ENCODE data around the gene SIPA1. TPM values are rescaled to one million over a fixed set of nuclear protein-coding genes. Genes with fewer than 3 reads are reported as not detected.

Gene SIPA1, protein sequence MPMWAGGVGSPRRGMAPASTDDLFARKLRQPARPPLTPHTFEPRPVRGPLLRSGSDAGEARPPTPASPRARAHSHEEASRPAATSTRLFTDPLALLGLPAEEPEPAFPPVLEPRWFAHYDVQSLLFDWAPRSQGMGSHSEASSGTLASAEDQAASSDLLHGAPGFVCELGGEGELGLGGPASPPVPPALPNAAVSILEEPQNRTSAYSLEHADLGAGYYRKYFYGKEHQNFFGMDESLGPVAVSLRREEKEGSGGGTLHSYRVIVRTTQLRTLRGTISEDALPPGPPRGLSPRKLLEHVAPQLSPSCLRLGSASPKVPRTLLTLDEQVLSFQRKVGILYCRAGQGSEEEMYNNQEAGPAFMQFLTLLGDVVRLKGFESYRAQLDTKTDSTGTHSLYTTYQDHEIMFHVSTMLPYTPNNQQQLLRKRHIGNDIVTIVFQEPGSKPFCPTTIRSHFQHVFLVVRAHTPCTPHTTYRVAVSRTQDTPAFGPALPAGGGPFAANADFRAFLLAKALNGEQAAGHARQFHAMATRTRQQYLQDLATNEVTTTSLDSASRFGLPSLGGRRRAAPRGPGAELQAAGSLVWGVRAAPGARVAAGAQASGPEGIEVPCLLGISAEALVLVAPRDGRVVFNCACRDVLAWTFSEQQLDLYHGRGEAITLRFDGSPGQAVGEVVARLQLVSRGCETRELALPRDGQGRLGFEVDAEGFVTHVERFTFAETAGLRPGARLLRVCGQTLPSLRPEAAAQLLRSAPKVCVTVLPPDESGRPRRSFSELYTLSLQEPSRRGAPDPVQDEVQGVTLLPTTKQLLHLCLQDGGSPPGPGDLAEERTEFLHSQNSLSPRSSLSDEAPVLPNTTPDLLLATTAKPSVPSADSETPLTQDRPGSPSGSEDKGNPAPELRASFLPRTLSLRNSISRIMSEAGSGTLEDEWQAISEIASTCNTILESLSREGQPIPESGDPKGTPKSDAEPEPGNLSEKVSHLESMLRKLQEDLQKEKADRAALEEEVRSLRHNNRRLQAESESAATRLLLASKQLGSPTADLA
- 41.1 TPM for polyA plus RNA-seq (2012; ENCODE audit: insufficient read depth, insufficient read length)

DNA sequence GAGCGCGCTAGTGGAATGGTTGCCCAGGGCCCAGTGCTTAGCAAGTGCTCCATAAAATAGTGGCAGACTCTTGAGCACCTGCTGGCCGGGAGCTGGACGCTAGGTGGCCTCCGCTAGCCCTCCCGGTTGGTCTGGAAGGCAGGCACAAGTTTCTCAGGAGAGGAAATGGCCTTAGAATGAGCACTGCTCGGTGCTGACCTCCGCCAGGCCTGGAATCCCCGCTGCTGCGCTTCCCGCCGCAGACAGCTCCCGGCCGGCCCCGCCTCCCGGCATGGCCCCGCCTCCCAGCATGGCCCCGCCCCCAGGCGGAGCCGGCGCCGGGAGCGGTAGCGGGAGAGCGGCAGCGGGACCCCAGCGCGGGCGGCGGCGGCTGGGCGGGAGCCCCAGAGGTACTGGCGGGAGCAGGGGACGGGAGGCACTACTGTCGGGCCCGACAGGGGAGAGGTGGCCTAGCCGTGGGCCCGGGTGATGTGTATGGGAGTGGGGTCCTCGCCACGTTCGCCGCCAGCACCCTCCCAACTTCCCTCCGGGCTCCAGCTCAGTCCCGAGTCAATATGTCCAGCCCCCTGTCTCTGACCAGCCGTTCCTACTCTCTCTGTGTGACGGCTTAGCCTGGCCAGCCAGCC, at the start of gene SIPA1:
TSS of gene SIPA1 (plus strand) at position 308 of the 626 bp plus-strand sequence. CDS start 2,821 bp downstream, outside the sequence.
- DNase-seq (ENCODE audit: low read depth, low spot score) = no peak
- peak within 1 kb of the TSS; percentile 81 for H3K4me3 ChIP-seq (ENCODE audit: low read length)

DNA sequence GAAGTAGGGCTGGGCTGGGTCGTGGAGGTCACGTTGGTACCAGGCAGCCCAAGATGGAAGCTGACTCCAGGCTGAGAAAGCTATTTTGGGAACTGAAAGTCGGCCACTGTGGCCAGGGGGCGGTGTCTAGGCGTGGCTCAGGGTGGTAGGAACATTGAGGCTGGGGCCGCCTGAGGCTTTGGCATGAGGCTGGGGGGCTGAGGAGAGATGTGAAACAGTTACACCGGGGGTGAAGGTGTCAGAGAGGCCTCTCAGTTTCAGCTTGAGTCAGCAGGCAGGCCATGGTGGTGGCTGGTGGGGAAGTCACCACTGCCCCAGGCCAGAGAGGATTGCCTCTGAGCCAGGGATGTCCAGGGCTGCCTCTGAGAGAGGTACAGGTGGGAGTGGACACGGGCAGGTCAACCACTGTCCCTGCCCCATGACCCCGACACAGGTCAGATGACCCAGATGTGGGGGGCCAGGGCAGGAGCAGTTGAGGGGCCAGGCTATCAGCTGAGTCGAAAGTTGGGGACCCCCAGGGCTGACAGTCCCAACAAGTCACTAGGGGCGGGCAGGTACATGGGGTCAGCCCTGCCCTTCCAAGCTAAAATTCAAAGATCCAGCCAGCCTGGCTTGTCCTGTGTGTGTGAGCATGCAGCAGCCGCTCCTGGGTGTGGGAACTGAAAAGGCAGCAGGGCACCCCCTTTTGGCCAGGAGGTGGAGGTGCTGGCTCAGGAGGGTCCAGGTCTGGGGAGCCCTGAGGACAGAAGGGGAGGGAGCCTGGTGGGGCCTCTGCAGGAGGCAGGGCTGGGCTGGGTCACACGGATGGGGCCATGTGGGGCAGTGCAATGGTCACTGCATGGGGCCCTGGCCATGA, 49.5 kb upstream of the SIPA1 start:
- H3K4me3 ChIP-seq (ENCODE audit: low read length) = no peak overlapping the region
- peak; percentile 40 for DNase-seq (ENCODE audit: low read depth, low spot score)

DNA sequence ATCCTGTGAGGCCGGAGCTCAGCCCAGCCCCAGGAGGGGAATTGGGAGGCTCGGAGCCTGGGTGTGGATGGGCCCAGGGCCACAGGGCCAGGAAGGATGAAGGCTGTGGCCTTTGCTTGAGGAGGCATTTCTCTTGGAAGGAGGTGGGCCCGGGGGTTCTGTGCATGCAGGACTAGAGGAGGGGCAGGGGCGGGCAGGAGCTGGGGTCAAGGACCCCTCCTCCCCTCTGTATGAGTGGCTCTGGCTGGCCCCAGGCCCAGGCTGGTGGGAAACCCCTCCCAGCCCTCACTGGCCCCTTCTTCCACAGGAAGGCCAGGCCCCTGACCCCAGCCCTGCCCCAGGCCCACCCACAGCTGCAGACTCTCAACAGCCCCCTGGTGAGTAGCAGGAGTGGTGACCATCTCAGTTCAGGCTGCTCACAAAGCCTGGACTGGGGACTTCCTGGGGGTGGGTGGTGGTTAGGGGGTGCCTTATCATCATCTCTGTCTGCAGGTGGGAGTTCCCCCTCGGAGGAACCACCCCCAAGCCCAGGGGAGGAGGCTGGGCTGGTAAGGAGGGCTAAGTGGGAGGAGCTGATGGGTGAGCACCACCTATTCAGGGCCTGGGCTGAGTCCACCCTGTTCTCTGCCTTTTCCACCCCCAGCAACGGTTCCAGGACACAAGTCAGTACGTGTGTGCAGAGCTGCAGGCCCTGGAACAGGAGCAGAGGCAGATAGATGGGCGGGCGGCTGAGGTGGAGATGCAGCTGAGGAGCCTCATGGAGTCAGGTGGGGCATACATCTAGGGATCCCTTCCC, 48.3 kb upstream of the SIPA1 start:
- DNase-seq (ENCODE audit: low read depth, low spot score) = peak; percentile 19

DNA sequence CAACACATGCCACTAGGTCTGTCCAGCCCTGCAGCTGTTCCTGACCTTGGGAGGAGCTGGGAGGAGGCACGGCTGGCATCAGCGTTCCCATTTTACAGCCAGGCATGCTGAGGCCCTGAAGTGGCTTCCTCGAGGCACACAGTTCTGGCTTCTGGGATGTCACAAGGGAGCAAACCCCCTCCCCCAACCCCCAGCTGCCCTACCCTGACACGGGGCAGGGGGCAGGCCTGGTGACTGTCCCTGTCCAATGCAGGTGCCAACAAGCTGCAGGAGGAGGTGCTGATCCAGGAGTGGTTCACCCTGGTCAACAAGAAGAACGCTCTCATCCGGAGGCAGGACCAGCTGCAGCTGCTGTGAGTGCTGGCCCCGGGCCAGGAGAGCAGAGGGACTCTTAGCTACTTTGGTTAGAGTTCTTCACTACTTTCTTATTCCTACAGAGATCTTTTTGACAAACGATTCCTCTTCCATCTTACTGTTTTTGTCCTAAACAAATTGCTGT, 47.6 kb upstream of the SIPA1 start:
- no peak overlapping the region for H3K4me3 ChIP-seq (ENCODE audit: low read length)
- no peak for DNase-seq (ENCODE audit: low read depth, low spot score)

More for the DNA sequence above, 48.3 kb upstream of the SIPA1 start:
- no peak overlapping the region for H3K4me3 ChIP-seq (ENCODE audit: low read length)

DNA sequence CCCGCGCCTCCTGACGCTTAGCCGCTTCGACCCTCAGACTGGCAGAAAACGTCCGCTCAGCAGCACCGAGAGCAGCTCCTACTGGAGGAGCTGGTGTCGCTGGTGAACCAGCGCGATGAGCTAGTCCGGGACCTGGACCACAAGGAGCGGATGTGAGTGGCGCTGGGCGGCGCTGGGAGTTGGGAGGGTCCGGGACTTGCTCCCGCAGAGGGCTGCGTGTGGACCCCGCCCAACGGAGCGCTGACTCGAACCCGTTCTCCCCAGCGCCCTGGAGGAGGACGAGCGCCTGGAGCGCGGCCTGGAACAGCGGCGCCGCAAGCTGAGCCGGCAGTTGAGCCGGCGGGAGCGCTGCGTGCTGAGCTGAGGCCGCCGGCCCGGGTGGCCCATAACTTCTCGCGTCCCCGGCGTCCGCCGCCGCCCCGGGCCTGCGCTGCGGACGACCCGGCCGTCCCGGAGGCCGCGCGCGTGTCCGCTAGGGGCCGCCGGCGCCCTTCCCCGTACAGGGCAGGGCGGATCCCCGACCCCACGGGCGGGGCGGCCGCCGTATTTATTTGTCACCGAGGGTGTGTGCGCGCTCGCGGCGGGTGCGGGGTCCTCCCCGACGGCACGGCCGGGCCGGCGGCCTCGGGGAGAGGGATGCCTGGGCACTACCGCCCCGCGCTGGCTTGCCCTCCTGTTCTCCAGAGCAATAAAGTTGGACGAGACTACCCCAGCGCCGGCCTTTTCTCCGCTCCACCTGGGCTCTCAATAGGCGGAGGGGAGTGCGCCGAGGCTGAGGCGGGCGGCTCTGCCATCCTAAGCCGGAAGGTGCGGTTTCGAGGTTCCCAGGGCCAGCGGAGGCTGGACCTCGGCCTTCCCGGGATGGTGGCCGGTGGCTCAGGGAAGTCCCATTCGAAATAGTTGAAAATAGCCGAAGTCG, 45.7 kb upstream of the SIPA1 start:
- no peak overlapping the region for H3K4me3 ChIP-seq (ENCODE audit: low read length)
- DNase-seq (ENCODE audit: low read depth, low spot score) = no peak

DNA sequence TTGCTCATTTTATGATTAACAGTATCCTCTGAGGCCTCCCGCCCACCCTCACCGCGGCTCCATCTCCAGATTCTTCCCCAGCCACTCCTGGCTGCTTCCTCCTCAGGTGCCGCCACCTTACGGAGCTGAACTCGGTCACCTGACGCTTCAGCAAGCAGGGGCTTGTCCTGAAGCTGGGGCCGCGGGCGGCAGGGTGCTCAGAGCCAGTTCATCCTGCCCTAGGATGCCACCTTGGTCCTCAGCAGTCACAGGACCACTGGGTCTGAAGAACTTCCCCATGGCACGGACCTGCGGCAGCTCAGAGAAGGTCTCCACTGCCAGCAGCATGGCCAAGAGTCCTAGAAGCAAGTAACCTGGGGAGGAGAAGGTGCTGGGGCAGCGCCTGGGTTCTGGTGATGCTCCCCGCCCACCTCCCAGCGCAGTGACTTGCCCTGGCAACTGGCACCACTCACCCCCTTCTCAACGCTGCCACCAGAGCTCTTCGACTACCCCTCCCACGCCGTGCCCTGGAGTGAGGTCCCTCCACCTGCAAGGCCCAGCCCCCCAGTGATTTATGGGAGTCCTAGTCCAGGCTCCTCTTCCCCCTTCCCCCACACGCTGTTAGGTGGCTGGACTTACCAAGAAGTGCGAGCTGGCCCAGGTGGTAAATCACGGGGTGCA, 44.9 kb upstream of the SIPA1 start:
- no peak for DNase-seq (ENCODE audit: low read depth, low spot score)
- H3K4me3 ChIP-seq (ENCODE audit: low read length) = no peak overlapping the region

DNA sequence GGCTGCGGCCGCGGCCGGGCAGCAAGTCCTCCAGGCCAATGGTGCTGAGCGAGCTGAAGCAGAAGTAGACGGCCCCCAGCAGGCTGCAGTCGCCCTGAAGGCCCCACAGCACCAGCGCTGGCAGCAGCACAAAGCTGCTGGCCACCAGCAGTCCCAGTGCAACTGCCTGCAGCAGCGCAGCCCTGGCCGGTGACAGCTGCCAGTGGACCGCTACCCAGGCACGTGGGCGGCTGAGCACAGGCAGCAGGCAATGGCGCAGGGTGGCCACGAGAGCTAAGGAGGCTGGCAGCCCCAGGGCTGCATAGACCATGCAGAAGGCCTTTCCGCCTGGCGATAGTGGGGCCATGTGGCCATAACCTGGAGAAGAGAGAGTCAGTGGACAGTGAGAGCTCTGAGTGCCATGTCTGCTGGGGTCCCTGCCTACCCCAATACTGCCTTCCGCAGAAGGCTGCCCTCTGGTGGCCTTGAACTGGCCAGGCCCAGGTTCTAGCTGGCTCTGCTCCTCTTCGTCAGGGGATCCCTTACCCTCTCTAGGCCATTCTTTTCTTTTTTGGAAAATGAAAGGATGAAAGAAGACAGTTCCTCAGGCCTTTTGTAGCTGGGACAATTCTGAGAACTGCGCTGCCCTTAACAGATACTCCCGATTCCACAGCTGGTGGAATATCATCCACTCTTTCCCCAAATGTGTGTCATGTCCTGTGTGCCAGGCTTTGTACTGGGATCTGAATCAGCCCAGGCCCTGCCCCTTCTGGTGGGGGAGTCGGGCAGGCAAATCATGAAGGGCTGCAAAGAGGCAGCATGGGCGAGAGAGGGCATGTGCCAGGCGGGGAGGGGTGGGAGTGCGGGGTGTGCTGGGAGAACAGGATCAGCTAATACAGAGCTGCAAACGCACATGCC, 44.1 kb upstream of the SIPA1 start:
- H3K4me3 ChIP-seq (ENCODE audit: low read length) = no peak overlapping the region
- DNase-seq (ENCODE audit: low read depth, low spot score) = no peak

DNA sequence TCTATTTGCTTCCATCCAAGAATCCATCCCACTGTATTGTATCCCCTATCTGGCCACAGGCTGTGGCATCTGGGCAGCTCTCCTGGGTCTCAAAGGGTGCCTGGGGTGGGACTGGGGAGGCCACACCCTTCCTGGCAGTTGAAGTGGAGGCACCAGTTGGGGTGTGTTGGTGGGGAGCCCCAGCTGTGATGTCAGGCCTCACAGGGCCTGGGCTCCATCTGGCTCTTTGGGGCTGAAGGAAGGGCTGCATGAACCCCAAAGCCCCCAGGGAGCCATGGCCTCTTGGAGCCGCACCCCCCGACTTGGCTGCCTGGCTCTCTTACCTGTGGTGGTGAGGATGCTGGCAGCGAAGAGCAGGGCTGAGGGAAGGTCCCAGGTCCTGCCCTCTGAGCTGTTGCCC, 42.8 kb upstream of the SIPA1 start:
- H3K4me3 ChIP-seq (ENCODE audit: low read length) = no peak overlapping the region
- no peak for DNase-seq (ENCODE audit: low read depth, low spot score)

DNA sequence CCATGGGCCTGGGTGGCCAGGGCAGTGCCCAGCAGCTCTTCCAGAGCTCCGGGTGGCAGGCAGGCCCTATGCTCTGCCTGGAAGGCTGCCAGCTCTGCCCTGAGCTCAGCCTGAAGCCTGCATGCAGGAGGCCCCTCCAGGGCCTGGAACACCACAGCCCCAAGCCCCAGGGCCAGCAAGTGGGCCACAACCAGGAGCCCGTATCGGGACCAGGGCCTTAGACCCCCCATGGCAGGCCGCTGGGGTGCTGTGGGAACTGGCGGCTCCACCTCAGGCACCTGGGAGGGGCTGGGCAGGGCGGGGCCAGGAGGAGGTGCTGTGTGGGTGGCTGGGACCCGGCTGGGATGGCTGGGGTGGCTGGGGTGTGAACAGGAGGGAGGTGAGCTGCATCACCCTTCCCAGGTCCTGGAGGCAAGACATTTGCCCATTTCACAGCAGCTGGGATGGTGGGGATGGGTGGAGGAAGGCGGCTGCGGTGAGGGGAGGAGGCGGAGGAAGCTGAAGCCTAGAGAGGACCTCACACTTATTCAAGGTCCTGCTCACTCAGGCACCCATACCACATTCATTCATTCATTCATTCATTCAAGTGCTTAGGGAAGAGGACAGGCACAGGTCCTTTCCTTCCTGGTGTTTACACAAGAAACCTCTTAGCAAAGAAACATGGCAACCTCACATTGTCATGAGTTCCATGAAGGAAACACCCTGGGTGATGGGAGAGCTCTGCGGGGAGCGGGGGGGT, 42.2 kb upstream of the SIPA1 start, which contains the start of gene KCNK7:
TSS of gene KCNK7 (minus strand) at position 258 of the 739 bp plus-strand sequence. CDS start at position 230, 28 bp downstream.
- no peak for DNase-seq (ENCODE audit: low read depth, low spot score)
- no peak within 1 kb of the TSS for H3K4me3 ChIP-seq (ENCODE audit: low read length)

DNA sequence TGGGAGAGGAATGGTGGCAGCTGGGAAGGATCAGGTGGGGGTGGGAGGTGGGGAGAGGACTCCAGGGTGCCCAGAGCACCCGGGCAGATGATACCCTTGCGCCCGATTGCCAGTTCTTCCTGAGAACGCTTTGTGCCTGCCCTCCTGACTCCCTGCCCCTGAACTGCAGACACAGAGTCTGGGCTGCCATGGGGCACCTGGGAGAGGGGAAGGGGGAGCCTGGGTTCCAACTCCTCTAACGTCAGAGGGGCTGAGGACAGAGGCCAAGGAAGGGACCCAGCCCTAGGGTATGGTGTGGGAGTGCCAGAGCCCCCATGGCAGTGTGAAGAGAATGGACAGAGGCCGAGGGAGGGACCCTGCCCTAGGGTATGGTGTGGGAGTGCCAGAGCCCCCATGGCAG, 41.4 kb upstream of the SIPA1 start:
- no peak for DNase-seq (ENCODE audit: low read depth, low spot score)

DNA sequence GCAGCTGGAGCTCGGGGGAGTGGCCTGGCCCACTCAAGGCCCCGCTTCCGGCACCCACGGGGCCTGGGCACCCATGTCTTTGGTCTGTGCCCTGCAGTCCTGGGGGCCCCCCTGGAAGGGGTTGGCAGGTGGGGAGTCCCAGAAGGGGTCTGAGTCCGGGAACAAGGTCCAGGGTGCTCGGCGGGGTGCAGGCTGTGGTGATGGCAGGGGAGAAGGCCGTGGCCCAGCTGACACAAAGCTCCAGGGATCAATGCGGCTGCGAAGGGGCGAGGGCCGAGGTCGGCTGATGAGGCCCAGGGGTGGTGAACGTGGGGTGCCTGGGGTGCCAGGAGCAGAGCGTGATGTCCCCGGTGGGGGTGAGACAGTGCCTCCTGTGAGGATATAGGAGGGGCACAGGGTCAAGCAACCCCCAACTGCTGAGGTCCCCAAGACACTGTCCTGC, 39.6 kb upstream of the SIPA1 start:
- H3K4me3 ChIP-seq (ENCODE audit: low read length) = no peak overlapping the region
- DNase-seq (ENCODE audit: low read depth, low spot score) = no peak

More for the DNA sequence above, 41.4 kb upstream of the SIPA1 start:
- no peak overlapping the region for H3K4me3 ChIP-seq (ENCODE audit: low read length)

DNA sequence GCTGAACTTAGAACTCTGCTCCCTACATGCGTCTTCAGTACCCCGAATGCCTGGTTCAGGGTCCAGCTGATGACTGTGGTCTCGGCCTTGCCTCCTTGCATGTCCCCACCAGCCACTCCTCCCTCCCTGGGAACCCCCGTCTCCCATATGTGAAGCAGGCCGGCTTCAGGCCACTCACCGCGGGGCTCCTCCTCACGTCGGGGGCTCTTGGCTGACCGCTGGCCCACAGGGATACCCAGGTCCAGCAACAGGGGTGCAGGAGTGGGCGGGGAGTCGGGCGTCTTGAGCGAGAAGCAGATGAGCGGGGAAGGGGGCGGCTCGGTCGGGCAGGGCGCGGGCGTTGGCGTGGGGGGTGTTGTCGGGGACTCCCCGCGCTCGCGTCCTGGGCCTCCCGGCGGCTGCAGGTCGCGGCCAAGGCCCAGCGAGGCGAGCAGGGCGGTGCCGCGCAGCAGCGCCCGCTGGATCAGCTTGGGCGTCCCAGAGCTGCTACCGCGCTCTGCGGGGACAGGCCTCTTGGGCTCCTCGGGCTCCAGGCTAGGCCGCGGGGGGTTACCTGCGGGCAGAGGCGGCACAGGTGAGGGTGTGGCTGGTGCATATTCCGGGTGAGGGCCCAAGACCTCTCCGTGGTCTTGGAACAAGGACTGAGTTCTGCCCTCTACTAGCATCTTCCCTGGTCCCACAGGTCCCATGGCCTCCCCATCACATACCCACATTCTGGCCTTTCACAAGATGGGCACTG, 38.5 kb upstream of the SIPA1 start:
- no peak for DNase-seq (ENCODE audit: low read depth, low spot score)

DNA sequence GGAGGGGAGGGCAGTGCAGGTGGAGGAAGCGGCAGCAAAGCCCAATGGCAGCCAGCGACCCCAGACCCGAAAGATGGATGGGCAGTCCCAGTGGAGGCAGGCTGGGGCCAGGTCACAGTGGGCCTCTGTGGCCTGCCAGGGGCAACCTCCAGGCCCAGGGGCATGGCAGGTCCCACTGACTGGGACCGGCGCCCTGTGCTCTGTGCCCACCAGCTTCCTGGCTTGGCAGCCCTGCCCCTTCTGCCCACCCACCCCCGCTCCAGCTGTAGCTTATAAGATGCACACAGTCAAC, 38.0 kb upstream of the SIPA1 start:
- H3K4me3 ChIP-seq (ENCODE audit: low read length) = no peak overlapping the region
- no peak for DNase-seq (ENCODE audit: low read depth, low spot score)

More for the DNA sequence above, 38.5 kb upstream of the SIPA1 start:
- no peak overlapping the region for H3K4me3 ChIP-seq (ENCODE audit: low read length)

DNA sequence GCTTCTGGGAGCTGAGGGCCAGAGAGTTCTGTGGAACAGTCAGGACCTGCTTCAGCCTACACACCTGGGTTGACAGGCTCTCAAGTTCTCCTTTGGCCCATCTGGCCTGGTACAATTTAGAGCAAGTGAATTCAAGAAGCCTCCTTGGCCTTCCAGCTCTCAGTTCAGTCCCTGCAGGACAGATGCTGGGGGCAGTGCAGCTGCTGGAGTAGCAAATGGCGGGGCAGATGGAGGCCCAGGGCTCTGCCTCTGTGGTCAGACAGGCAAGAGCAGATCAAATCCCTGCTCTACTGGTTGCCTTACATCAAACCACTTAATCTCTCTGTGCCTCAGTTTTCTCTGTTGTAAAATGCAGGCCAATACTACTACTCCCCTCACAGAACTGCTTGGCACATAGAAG, 33.6 kb upstream of the SIPA1 start:
- H3K4me3 ChIP-seq (ENCODE audit: low read length) = no peak overlapping the region
- DNase-seq (ENCODE audit: low read depth, low spot score) = no peak

All from Jurkat, Clone E6-1 (cell line).